ENCODE results near the gene UBP1. TPM values are rescaled to one million over a fixed set of nuclear protein-coding genes. Genes with fewer than 3 reads are reported as not detected.

The UBP1 gene
- total and polyA plus RNA-seq, 8 donors, result 21.0 to 150 (median 67.3) TPM

DNA sequence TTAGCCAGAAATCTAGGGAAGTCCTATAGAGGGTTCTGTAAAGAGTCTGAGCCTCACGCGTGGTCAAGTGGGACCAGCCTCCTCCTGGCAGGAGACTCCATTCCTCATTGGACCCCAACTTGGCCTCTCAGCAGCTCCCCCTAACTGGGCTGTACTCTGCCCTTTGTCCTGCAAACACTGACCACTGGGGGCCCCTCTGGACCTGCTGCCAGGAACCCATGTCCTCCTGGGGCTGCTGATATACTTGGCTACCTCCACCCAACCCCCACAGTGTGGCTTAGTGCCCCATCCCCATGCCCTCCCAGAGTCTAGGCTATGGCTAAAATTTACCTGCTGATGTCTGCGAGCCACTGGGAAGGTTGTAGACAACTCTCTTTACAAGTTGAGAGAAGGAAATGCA is 62.7 kb downstream of the UBP1 start:
- H3K27me3 ChIP-seq, result no peaks in the 10 kb centered on the region
- 82 to 100% (median 90%) methylated on average over 1 to 3 of the region's 3 CpGs for whole genome bisulfite sequencing, 5 donors
- peaks cover 0 to 8% (median 6%) of the 10 kb centered on the region in 4 donors for H3K4me1 ChIP-seq
- H3K9me3 ChIP-seq, result no peaks in the 10 kb centered on the region
- no peak for DNase-seq
- H3K36me3 ChIP-seq, result peaks cover 0 to 52% (median 33%) of the 10 kb centered on the region in 4 donors
- H3K4me3 ChIP-seq, result no peak overlapping the region
- intact Hi-C loops (cut with DNase I; ENCODE audit: low total_unique reads), result loop anchor here (10.0 kb wide), 2 partner anchors 243 to 423 kb away; partner anchors contain the start of gene CCR4
- TF ChIP-seq EP300 (IDR thresholded peaks at IDR 0.05) (no peak), POLR2AphosphoS5 (IDR thresholded peaks at IDR 0.05) (no peak), POLR2A (IDR thresholded peaks at IDR 0.05) (no peak)
- TF ChIP-seq, protein P1, sequence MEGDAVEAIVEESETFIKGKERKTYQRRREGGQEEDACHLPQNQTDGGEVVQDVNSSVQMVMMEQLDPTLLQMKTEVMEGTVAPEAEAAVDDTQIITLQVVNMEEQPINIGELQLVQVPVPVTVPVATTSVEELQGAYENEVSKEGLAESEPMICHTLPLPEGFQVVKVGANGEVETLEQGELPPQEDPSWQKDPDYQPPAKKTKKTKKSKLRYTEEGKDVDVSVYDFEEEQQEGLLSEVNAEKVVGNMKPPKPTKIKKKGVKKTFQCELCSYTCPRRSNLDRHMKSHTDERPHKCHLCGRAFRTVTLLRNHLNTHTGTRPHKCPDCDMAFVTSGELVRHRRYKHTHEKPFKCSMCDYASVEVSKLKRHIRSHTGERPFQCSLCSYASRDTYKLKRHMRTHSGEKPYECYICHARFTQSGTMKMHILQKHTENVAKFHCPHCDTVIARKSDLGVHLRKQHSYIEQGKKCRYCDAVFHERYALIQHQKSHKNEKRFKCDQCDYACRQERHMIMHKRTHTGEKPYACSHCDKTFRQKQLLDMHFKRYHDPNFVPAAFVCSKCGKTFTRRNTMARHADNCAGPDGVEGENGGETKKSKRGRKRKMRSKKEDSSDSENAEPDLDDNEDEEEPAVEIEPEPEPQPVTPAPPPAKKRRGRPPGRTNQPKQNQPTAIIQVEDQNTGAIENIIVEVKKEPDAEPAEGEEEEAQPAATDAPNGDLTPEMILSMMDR (IDR thresholded peaks at IDR 0.05), result no peak
- no peak overlapping the region for H3K27ac ChIP-seq

DNA sequence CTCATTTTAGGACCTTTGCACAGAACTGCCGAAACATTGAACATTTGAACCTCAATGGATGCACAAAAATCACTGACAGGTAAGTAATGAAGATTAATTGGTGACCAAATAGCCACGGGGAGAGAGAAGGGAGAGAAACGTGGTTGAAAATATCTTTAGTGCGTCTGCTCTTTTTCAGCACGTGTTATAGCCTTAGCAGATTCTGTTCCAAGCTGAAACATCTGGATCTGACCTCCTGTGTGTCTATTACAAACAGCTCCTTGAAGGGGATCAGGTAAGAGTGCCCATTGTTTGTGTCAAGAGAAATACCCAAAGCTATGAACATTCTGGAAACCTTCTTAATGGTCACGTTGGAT is 67.1 kb downstream of the UBP1 start:
- Histone ChIP-seq H3K9me3 (no peaks in the 10 kb centered on the region), H3K4me1 (peaks cover 0 to 11% (median 9%) of the 10 kb centered on the region in 4 donors), H3K4me3 (peak overlapping the region in 1 of 4 donors; percentile 13), H3K36me3 (peaks cover 0 to 24% (median 16%) of the 10 kb centered on the region in 4 donors), H3K27ac (no peak overlapping the region), H3K27me3 (no peaks in the 10 kb centered on the region)
- WGBS, 5 donors, result 42 to 53% (median 47%) methylated on average over 6 of the region's 6 CpGs
- DNase-seq, result no peak
- intact Hi-C loops (cut with DNase I; ENCODE audit: low total_unique reads), result loop anchor here (10.0 kb wide), 2 partner anchors 238 to 418 kb away; partner anchors contain the start of gene CCR4
- TF ChIP-seq POLR2A (IDR thresholded peaks at IDR 0.05) (no peak), POLR2AphosphoS5 (IDR thresholded peaks at IDR 0.05) (no peak), EP300 (IDR thresholded peaks at IDR 0.05) (no peak)
- TF ChIP-seq, protein P1 (IDR thresholded peaks at IDR 0.05), result no peak

DNA sequence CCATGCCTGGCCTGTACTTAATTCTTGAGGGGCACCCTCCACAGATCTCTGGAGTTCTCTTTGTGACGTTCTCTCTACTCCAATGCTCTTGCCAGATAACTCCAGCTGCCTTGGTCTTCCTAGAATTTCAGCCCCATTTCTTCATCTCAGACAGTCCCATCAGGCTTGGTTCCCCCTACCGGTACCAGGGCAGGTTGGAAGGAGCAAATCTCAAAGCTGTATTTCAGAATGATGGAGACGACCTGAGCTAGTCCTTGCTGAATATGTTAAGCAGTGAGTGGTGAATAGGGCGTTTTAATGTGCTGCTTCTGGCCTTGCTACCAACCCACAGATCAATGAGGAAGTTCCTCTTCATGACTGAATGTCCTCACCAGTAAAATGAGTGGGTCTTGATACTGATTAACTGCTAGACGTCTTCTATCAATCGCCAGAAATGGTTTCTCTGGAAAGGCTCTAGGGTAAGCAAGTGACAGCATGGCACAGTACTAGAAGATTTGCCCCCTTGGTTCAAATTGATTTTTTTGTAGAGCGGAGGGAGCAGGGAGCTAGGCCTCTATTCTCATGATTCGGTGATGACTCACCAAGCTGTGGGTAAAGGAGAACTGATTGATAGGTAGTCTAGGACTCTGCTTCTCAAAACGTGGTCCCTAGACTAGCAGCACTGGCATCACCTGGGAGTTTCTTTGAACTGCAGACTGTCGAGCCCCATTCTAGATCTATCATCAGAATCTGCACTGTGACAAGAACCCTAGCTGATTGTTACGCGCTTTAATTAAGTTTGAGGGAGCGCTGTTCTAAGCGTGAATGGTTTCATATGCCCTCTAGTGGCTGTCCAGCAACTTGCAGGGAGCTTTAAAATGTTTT is 67.8 kb downstream of the UBP1 start:
- H3K4me1 ChIP-seq, result peaks cover 0 to 11% (median 9%) of the 10 kb centered on the region in 4 donors

DNA sequence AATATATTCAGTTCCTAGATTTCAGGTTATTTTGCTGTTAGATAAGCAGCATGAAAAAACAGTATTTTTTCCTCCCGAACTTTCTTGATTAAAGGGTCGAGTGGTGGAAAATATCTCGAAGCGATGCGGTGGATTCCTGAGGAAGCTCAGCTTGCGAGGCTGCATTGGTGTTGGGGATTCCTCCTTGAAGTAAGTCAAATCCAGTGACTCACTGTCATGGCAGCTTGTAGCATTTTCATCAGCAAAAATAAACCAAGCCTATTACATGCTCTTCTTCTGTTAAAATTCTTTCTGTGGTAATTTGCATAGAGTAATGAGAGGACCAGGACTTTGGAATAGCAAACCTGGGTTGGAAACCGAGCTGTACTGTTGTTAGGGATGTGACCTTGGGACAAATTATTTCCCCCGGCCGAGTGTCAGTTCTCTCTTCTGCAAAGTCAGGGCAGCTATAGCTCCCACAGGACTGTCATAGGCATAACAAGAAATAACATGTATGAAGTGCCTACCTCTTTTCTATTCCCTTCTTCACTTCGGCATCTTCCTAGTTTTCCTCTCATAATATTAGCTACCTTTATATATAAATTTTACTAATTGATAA is 75.6 kb downstream of the UBP1 start:
- DNase-seq, result no peak
- peaks cover 0 to 6% (median 0%) of the 10 kb centered on the region in 4 donors for H3K4me1 ChIP-seq
- 85 to 96% (median 88%) methylated on average over 10 of the region's 10 CpGs for WGBS, 5 donors
- TF ChIP-seq, protein P1 (IDR thresholded peaks at IDR 0.05), result no peak
- TF ChIP-seq EP300 (IDR thresholded peaks at IDR 0.05) (no peak), POLR2AphosphoS5 (IDR thresholded peaks at IDR 0.05) (no peak), POLR2A (IDR thresholded peaks at IDR 0.05) (no peak)
- no peak overlapping the region for H3K4me3 ChIP-seq
- no peaks in the 10 kb centered on the region for H3K27me3 ChIP-seq
- H3K27ac ChIP-seq, result no peak overlapping the region
- H3K9me3 ChIP-seq, result no peaks in the 10 kb centered on the region
- peaks cover 0 to 6% (median 0%) of the 10 kb centered on the region in 4 donors for H3K36me3 ChIP-seq
- intact Hi-C loops (cut with DNase I; ENCODE audit: low total_unique reads), result no loop called here

More for the DNA sequence above, 67.8 kb downstream of the UBP1 start:
- TF ChIP-seq POLR2AphosphoS5 (IDR thresholded peaks at IDR 0.05) (peak in 1 of 3 donors; percentile 13), POLR2A (IDR thresholded peaks at IDR 0.05) (no peak), EP300 (IDR thresholded peaks at IDR 0.05) (no peak)
- TF ChIP-seq, protein P1 (IDR thresholded peaks at IDR 0.05), result peak in 5 of 7 experiments; percentile 81 to 92 (median 87)
- Histone ChIP-seq H3K9me3 (no peaks in the 10 kb centered on the region), H3K36me3 (peaks cover 0 to 18% (median 14%) of the 10 kb centered on the region in 4 donors), H3K27me3 (no peaks in the 10 kb centered on the region), H3K27ac (no peak overlapping the region), H3K4me3 (peak overlapping the region in 1 of 4 donors; percentile 13)
- intact Hi-C loops (cut with DNase I; ENCODE audit: low total_unique reads), result loop anchor here (10.0 kb wide), 2 partner anchors 238 to 418 kb away; partner anchors contain the start of gene CCR4
- 42 to 47% (median 47%) methylated on average over 14 of the region's 14 CpGs for WGBS, 5 donors
- peak; percentile 45 to 76 for DNase-seq
